IMR-90 (cell line): ENCODE measurements around the gene RNF224. TPM values are rescaled to one million over a fixed set of nuclear protein-coding genes. Genes with fewer than 3 reads are reported as not detected.

Experiments used
- ATAC-seq: fragments of 200-7000 bp; cut with Tn5 transposase; 2 replicates; pipeline ENCODE4 v1.9.1; 2020; ENCODE audit warnings: low read depth, mild to moderate bottlenecking, moderate library complexity
- BruUV-seq: library from RNA; stranded (reverse); fragments of 400-500 nt; replicated peaks from 2 replicates; lab custom pipeline; 2021; lab: Mats Ljungman, UMichigan
- CTCF ChIA-PET: fragments of 300-600 bp; formaldehyde crosslinking; extraction: SDS; loops from one replicate; lab custom pipeline; 2021; ENCODE audit warnings: antibody characterized with exemption; lab: Yijun Ruan, JAX
- POLR2A ChIA-PET: fragments of 300-600 bp; sonication (Branson Sonifier 250); formaldehyde crosslinking; loops from one replicate; lab custom pipeline; 2022; ENCODE audit warnings: antibody characterized with exemption; ENCODE audit not compliant: unreplicated experiment; lab: Charles Lee
- DNase-seq: peaks from one replicate; pipeline ENCODE4 v3.0.0; 2013
- H2AFZ ChIP-seq: replicated peaks from 2 replicates; pipeline ENCODE3; 2013; ENCODE audit warnings: low read length, mild to moderate bottlenecking; ENCODE audit not compliant: poor library complexity
- H2AK5ac ChIP-seq: 2 replicates; pipeline ENCODE4 v1.6.1; 2013; ENCODE audit warnings: low read depth, low read length, inconsistent platforms
- H2AK9ac ChIP-seq: replicated peaks from 2 replicates; pipeline ENCODE3; 2013; ENCODE audit warnings: mild to moderate bottlenecking, low read depth, low read length, moderate library complexity; ENCODE audit not compliant: poor library complexity
- H2BK120ac ChIP-seq: 2 replicates; pipeline ENCODE4 v1.6.1; 2013; ENCODE audit warnings: low read depth, low read length, inconsistent platforms
- H2BK15ac ChIP-seq: 3 replicates; pipeline ENCODE4 v1.6.1; 2013; ENCODE audit warnings: low read depth, low read length, inconsistent platforms
- H2BK20ac ChIP-seq: 2 replicates; pipeline ENCODE4 v1.6.1; 2013; ENCODE audit warnings: low read depth, mild to moderate bottlenecking, inconsistent platforms, low read length, moderate library complexity
- H2BK5ac ChIP-seq: 2 replicates; pipeline ENCODE4 v1.6.1; 2013; ENCODE audit warnings: mild to moderate bottlenecking, low read depth, low read length, inconsistent platforms; ENCODE audit not compliant: poor library complexity, severe bottlenecking
- H3K14ac ChIP-seq: replicated peaks from 2 replicates; pipeline ENCODE4 v1.6.1; 2013; ENCODE audit warnings: low read depth, low read length, inconsistent platforms
- H3K18ac ChIP-seq: 2 replicates; pipeline ENCODE4 v1.6.1; 2013; ENCODE audit warnings: low read depth, low read length, control low read depth
- H3K23ac ChIP-seq: 2 replicates; pipeline ENCODE4 v1.6.1; 2013; ENCODE audit warnings: low read depth, low read length, inconsistent platforms
- H3K27ac ChIP-seq: 2 replicates; pipeline ENCODE4 v1.5.1; 2013; ENCODE audit warnings: mild to moderate bottlenecking, control low read depth, low read length; ENCODE audit not compliant: insufficient read depth
- H3K27me3 ChIP-seq: 2 replicates; pipeline ENCODE4 v1.6.1; 2013; ENCODE audit warnings: low read length; ENCODE audit not compliant: control insufficient read depth, insufficient read depth
- H3K36me3 ChIP-seq: 2 replicates; pipeline ENCODE4 v1.6.1; 2013; ENCODE audit warnings: low read length, mixed read lengths; ENCODE audit not compliant: control insufficient read depth, insufficient read depth
- H3K4ac ChIP-seq: 2 replicates; pipeline ENCODE4 v1.6.1; 2013; ENCODE audit warnings: low read depth, low read length, inconsistent platforms
- H3K4me1 ChIP-seq: 2 replicates; pipeline ENCODE4 v1.6.1; 2013; ENCODE audit warnings: low read length, mixed read lengths; ENCODE audit not compliant: control insufficient read depth, insufficient read depth
- H3K4me2 ChIP-seq: 2 replicates; pipeline ENCODE4 v1.6.1; 2013; ENCODE audit warnings: low read depth, mild to moderate bottlenecking, control low read depth, low read length, moderate library complexity
- H3K4me3 ChIP-seq: 2 replicates; pipeline ENCODE4 v1.5.1; 2013; ENCODE audit warnings: low read depth, mild to moderate bottlenecking, control low read depth, low read length, moderate library complexity; ENCODE audit not compliant: insufficient read depth
- H3K56ac ChIP-seq: 2 replicates; pipeline ENCODE4 v1.6.1; 2013; ENCODE audit warnings: low read length, inconsistent platforms; ENCODE audit not compliant: insufficient read depth; ENCODE audit errors: extremely low read depth
- H3K79me1 ChIP-seq, 2 experiments: 2 replicates each; pipeline ENCODE4 v1.6.1; 2013; ENCODE audit warnings: low read length in 2 of 2, inconsistent platforms in 1 of 2, low read depth in 1 of 2
- H3K9ac ChIP-seq: 2 replicates; pipeline ENCODE4 v1.6.1; 2013; ENCODE audit warnings: low read depth, low read length, control low read depth
- H3K9me1 ChIP-seq: 2 replicates; pipeline ENCODE4 v1.6.1; 2013; ENCODE audit warnings: low read length, inconsistent platforms; ENCODE audit not compliant: insufficient read depth
- H3K9me3 ChIP-seq: 2 replicates; pipeline ENCODE4 v1.6.1; 2013; ENCODE audit warnings: low read length; ENCODE audit not compliant: control insufficient read depth, insufficient read depth
- H4K20me1 ChIP-seq: 2 replicates; pipeline ENCODE4 v1.6.1; 2013; ENCODE audit warnings: low read length, inconsistent platforms; ENCODE audit not compliant: insufficient read depth
- H4K5ac ChIP-seq: 2 replicates; pipeline ENCODE4 v1.6.1; 2013; ENCODE audit warnings: mild to moderate bottlenecking, low read depth, low read length, control low read depth
- H4K8ac ChIP-seq, 2 experiments: 2 replicates each; pipeline ENCODE4 v1.6.1; 2013; ENCODE audit warnings: low read depth in 2 of 2, low read length in 2 of 2, control low read depth in 1 of 2, inconsistent platforms in 1 of 2
- H4K91ac ChIP-seq: 2 replicates; pipeline ENCODE4 v1.6.1; 2013; ENCODE audit warnings: low read depth, low read length, inconsistent platforms; ENCODE audit not compliant: insufficient read depth
- BHLHE40 ChIP-seq: fragments of 150-350 bp; IDR thresholded peaks from 2 replicates; pipeline ENCODE4 v1.6.1; 2016; ENCODE audit warnings: mild to moderate bottlenecking, low read depth, low read length
- CEBPB ChIP-seq: IDR thresholded peaks from 2 replicates; pipeline ENCODE4 v1.6.1; 2012; ENCODE audit warnings: low read depth, low read length, improper control_type of control experiment
- FOS ChIP-seq: fragments of 150-350 bp; IDR thresholded peaks from 2 replicates; pipeline ENCODE4 v1.6.1; 2016; ENCODE audit warnings: low read depth, low read length
- MAZ ChIP-seq: IDR thresholded peaks from 2 replicates; pipeline ENCODE4 v1.6.1; 2012; ENCODE audit warnings: low read depth, mild to moderate bottlenecking, low read length, improper control_type of control experiment, moderate library complexity, borderline replicate concordance
- MXI1 ChIP-seq: IDR thresholded peaks from 2 replicates; pipeline ENCODE4 v1.6.1; 2012; ENCODE audit warnings: low read depth, mild to moderate bottlenecking, low read length, moderate library complexity, borderline replicate concordance
- WGBS, 2 experiments: methylation state at CpG; one replicate each; pipeline versions ENCODE4 v1.1.5 to v1.1.7; 2013; ENCODE audit warnings: missing lambda C conversion rate in 2 of 2; ENCODE audit not compliant: insufficient read length in 1 of 2; ENCODE audit errors: extremely low coverage in 2 of 2; 5-methylcytosine and 5-hydroxymethylcytosine counted together
- dilution Hi-C: fragments of 300-500 bp; cut with HindIII; formaldehyde crosslinking; loops from one replicate; pipeline ENCODE4 v1.14.3; 2018; ENCODE audit warnings: low sequenced_read_pairs; ENCODE audit not compliant: unreplicated experiment
- in situ Hi-C: fragments of 300-500 bp; cut with MboI; formaldehyde crosslinking; loops from 3 replicates; pipeline ENCODE4 v1.14.3; 2019; ENCODE audit warnings: low sequenced_read_pairs, inconsistent platforms, mixed read lengths
- intact Hi-C: fragments of 100-400 bp; cut with micrococcal nuclease; formaldehyde crosslinking; loops from 2 replicates; pipeline ENCODE4 v1.10.0; 2022
- polyA plus RNA-seq, 3 experiments: library from polyadenylated mRNA; depleted of rRNA; stranded (reverse); fragments of >200 nt; gene quantifications; 2 replicates each; pipeline ENCODE4 v1.2.3, GENCODE V29; 2012; ENCODE audit warnings: low replicate concordance in 1 of 3
- total RNA-seq: library from RNA; depleted of rRNA; stranded (reverse); fragments of >200 nt; gene quantifications from 2 replicates; pipeline ENCODE4 v1.2.3, GENCODE V29; 2012
- TF ChIP-seq, protein P1 (sequence below): fragments of 150-350 bp; IDR thresholded peaks from 2 replicates; pipeline ENCODE4 v1.6.1; 2016; ENCODE audit warnings: low read depth, mild to moderate bottlenecking, low read length, moderate library complexity, borderline replicate concordance

Gene RNF224
- total and polyA plus RNA-seq, 2 of the 4 experiments (the other 2 are of a cell fraction) = not detected

DNA sequence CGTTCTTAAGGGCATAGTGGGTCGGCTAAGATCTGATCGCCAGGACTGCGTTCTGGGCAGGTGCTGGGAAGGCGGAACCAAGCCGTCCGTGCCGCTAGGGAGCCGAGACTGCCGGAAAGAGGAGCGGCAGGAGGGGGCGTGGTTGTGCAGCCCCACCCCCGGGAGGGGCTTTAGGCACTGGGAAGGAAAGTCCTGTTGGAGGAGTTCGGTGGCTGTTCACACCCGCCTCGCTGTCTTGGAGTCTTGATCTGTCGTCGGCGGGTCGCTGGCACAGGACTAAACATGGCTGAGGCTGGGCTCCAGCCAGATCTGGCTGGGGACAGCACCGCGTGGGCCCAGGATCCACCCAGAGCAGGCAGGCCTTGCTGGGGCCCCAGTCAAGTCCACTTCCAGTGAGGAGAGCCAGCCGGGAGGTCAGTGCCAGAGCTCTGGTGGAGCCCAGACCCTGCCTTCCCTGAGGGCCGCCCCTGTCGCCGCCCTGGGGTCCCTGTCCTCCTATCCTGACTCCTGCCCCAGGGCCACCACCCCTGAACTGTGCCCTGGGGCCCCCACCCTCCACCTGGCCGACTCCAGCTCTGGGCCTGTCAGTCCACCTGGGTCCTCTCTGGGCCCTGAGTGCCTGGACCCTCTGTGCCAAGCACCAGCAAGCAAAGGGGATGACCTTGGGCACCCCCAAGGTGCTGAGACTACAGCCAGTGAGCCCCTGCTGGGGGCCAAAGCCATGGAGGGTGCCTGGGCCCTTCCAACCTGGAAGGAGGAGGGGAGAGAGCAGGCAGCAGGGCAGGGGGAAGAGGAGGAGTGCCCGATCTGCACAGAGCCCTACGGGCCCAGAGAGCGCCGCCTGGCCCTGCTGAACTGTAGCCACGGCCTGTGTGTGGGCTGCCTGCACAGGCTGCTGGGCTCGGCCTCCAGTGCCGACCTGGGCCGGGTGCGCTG, 9.8 kb upstream of the RNF224 start:
- H3K79me1 ChIP-seq = peaks cover 0 to 6% of the 10 kb centered on the region in 2 experiments; a peak in 1 of 4 replicates
- ChIA-PET CTCF (no interaction called here), POLR2A (no interaction called here)
- no peak overlapping the region for H4K8ac ChIP-seq
- no peak overlapping the region for H3K56ac ChIP-seq
- H2BK20ac ChIP-seq = no peak overlapping the region
- no peak overlapping the region for H3K23ac ChIP-seq
- H4K5ac ChIP-seq = no peak overlapping the region
- H3K4me1 ChIP-seq = peaks cover 8% of the 10 kb centered on the region
- DNase-seq (no peak), ATAC-seq (no peak)
- no peaks in the 10 kb centered on the region for H3K27me3 ChIP-seq
- H3K9me1 ChIP-seq = peaks cover 3% of the 10 kb centered on the region; the same call in 1 of the 2 replicates
- no peak overlapping the region for H2AFZ ChIP-seq
- peak overlapping the region; percentile 70 for H2AK9ac ChIP-seq
- no peak overlapping the region for H3K27ac ChIP-seq
- in situ Hi-C loops (no loop called here), intact Hi-C loops (no loop called here), dilution Hi-C loops (no loop called here)
- no peak overlapping the region for H4K91ac ChIP-seq
- no peak overlapping the region for H2AK5ac ChIP-seq
- H3K9me3 ChIP-seq = no peaks in the 10 kb centered on the region
- no peak overlapping the region for H2BK15ac ChIP-seq
- no peak overlapping the region for H2BK120ac ChIP-seq
- no peak overlapping the region for H3K4me2 ChIP-seq
- BruUV-seq = no TSS peak
- H4K20me1 ChIP-seq = no peaks in the 10 kb centered on the region
- no peak overlapping the region for H3K4ac ChIP-seq
- H3K14ac ChIP-seq = no peak overlapping the region
- no peak overlapping the region for H3K4me3 ChIP-seq
- H3K36me3 ChIP-seq = peaks cover 16% of the 10 kb centered on the region
- H2BK5ac ChIP-seq = no peak overlapping the region
- no peak overlapping the region for H3K18ac ChIP-seq
- H3K9ac ChIP-seq = no peak overlapping the region
- WGBS, 2 experiments = 70% methylated on average over 16 of the region's 36 CpGs; no CpG with 5 or more reads in 1 of the 2 experiments
- no peak for TF ChIP-seq MXI1
- no peak for TF ChIP-seq MAZ
- TF ChIP-seq, protein P1, sequence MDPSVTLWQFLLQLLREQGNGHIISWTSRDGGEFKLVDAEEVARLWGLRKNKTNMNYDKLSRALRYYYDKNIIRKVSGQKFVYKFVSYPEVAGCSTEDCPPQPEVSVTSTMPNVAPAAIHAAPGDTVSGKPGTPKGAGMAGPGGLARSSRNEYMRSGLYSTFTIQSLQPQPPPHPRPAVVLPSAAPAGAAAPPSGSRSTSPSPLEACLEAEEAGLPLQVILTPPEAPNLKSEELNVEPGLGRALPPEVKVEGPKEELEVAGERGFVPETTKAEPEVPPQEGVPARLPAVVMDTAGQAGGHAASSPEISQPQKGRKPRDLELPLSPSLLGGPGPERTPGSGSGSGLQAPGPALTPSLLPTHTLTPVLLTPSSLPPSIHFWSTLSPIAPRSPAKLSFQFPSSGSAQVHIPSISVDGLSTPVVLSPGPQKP = no peak
- no peak for TF ChIP-seq FOS
- TF ChIP-seq CEBPB = no peak
- no peak for TF ChIP-seq BHLHE40
